GM23338 (cell line): ENCODE results near the gene LIPT1. TPM values are rescaled to one million over a fixed set of nuclear protein-coding genes. Genes with fewer than 3 reads are reported as not detected.

Experiments
- ATAC-seq: fragments of 200-7000 bp; cut with Tn5 transposase; 3 replicates; pipeline ENCODE4 v1.9.1; 2020
- DNase-seq: peaks from one replicate; pipeline ENCODE4 v3.0.0-alpha.2; 2015; ENCODE audit warnings: low spot score
- H2AFZ ChIP-seq: fragments of 200-600 bp; sonication (generic); 2 replicates; pipeline ENCODE4 v1.8.0; 2016; ENCODE audit warnings: antibody characterized with exemption, mild to moderate bottlenecking, moderate library complexity
- H3F3A ChIP-seq: fragments of 200-600 bp; sonication (generic); replicated peaks from 2 replicates; pipeline ENCODE4 v1.8.0; 2017; ENCODE audit warnings: antibody characterized with exemption, mixed run types, low read depth
- H3K27ac ChIP-seq: fragments of 200-600 bp; sonication (generic); 2 replicates; pipeline ENCODE4 v1.6.1; 2016; ENCODE audit warnings: low read depth
- H3K27me3 ChIP-seq: fragments of 200-600 bp; sonication (generic); 2 replicates; pipeline ENCODE4 v1.8.0; 2016; ENCODE audit warnings: mild to moderate bottlenecking, mixed run types, moderate library complexity; ENCODE audit not compliant: insufficient read depth
- H3K36me3 ChIP-seq: fragments of 200-600 bp; sonication (generic); 2 replicates; pipeline ENCODE4 v1.8.0; 2016; ENCODE audit warnings: mild to moderate bottlenecking; ENCODE audit not compliant: insufficient read depth
- H3K4me1 ChIP-seq: fragments of 200-600 bp; sonication (generic); 2 replicates; pipeline ENCODE4 v1.8.0; 2016; ENCODE audit warnings: mild to moderate bottlenecking, moderate library complexity; ENCODE audit not compliant: insufficient read depth
- H3K4me2 ChIP-seq: fragments of 200-600 bp; sonication (generic); 2 replicates; pipeline ENCODE4 v1.7.1; 2017; ENCODE audit warnings: mixed run types
- H3K4me3 ChIP-seq: fragments of 200-600 bp; sonication (generic); 2 replicates; pipeline ENCODE4 v1.6.1; 2016; ENCODE audit warnings: mixed run types
- H3K79me2 ChIP-seq: fragments of 200-600 bp; sonication (generic); replicated peaks from 2 replicates; pipeline ENCODE4 v1.8.0; 2017; ENCODE audit warnings: mild to moderate bottlenecking; ENCODE audit not compliant: insufficient read depth
- H3K9me2 ChIP-seq: fragments of 200-600 bp; sonication (generic); 2 replicates; pipeline ENCODE4 v1.8.0; 2017; ENCODE audit not compliant: insufficient read depth
- H4K20me1 ChIP-seq: fragments of 200-600 bp; sonication (generic); replicated peaks from 2 replicates; pipeline ENCODE4 v1.8.0; 2017; ENCODE audit warnings: mild to moderate bottlenecking; ENCODE audit not compliant: insufficient read depth
- H3K27ac Mint-ChIP-seq: 2 replicates; pipeline ENCODE4 v1.8.0; 2020; ENCODE audit warnings: inconsistent platforms, mild to moderate bottlenecking, moderate library complexity, mixed read lengths
- H3K27me3 Mint-ChIP-seq: 3 replicates; pipeline ENCODE4 v1.8.0; 2022; ENCODE audit warnings: low read depth, mild to moderate bottlenecking, moderate library complexity, mixed read lengths, inconsistent platforms; ENCODE audit not compliant: insufficient read depth, poor library complexity
- H3K36me3 Mint-ChIP-seq: 3 replicates; pipeline ENCODE4 v1.8.0; 2021; ENCODE audit warnings: low read depth, mild to moderate bottlenecking, inconsistent platforms, moderate library complexity, mixed read lengths
- H3K4me1 Mint-ChIP-seq: 3 replicates; pipeline ENCODE4 v1.8.0; 2020; ENCODE audit warnings: mild to moderate bottlenecking, inconsistent platforms, mixed read lengths
- H3K4me3 Mint-ChIP-seq: 3 replicates; pipeline ENCODE4 v1.8.0; 2021; ENCODE audit warnings: moderate library complexity, mild to moderate bottlenecking, inconsistent platforms, mixed read lengths
- H3K9me3 Mint-ChIP-seq: 3 replicates; pipeline ENCODE4 v1.8.0; 2020; ENCODE audit warnings: moderate library complexity, mild to moderate bottlenecking, inconsistent platforms, mixed read lengths
- CREB1 ChIP-seq: fragments of 250-450 bp; sonication (Bioruptor Pico); IDR thresholded peaks from 2 replicates; pipeline ENCODE4 v1.5.0; 2020; ENCODE audit warnings: low read depth, mild to moderate bottlenecking, moderate library complexity
- CTCF ChIP-seq, 2 experiments: fragments of 200-600 bp in 1 of 2; sonication (generic) in 1 of 2; conservative IDR thresholded peaks; 2 replicates each; pipeline versions ENCODE4 v1.5.1 to v1.6.1; 2016 to 2017; ENCODE audit warnings: antibody characterized with exemption in 2 of 2, low read depth in 2 of 2, mild to moderate bottlenecking in 2 of 2, moderate library complexity in 1 of 2
- ETS1 ChIP-seq: IDR thresholded peaks from 2 replicates; pipeline ENCODE4 v1.6.1; 2016; ENCODE audit warnings: antibody characterized with exemption
- EZH2 ChIP-seq: fragments of 200-600 bp; sonication (generic); IDR thresholded peaks from one replicate; pipeline ENCODE4 v1.8.0; 2017; ENCODE audit warnings: antibody characterized with exemption, mild to moderate bottlenecking, low read depth; ENCODE audit not compliant: unreplicated experiment
- JUNB ChIP-seq: IDR thresholded peaks from one replicate; pipeline ENCODE4 v1.6.1; 2016; ENCODE audit warnings: antibody characterized with exemption; ENCODE audit not compliant: unreplicated experiment
- NANOG ChIP-seq: IDR thresholded peaks from 2 replicates; pipeline ENCODE4 v1.6.1; 2016; ENCODE audit warnings: antibody characterized with exemption, borderline replicate concordance
- POLR2AphosphoS5 ChIP-seq: IDR thresholded peaks from 2 replicates; pipeline ENCODE4 v1.6.1; 2016; ENCODE audit warnings: antibody characterized with exemption, low read depth
- STAT1 ChIP-seq: IDR thresholded peaks from one replicate; pipeline ENCODE4 v1.6.1; 2016; ENCODE audit warnings: antibody characterized with exemption; ENCODE audit not compliant: unreplicated experiment
- ZNF114 ChIP-seq: fragments of 250-450 bp; sonication (Bioruptor Pico); IDR thresholded peaks from 2 replicates; pipeline ENCODE4 v1.5.0; 2020; ENCODE audit warnings: mild to moderate bottlenecking, moderate library complexity
- ZNF331 ChIP-seq: fragments of 250-450 bp; sonication (Bioruptor Pico); IDR thresholded peaks from 2 replicates; pipeline ENCODE4 v1.5.0; 2020; ENCODE audit warnings: low read depth, mild to moderate bottlenecking, moderate library complexity
- polyA plus RNA-seq: library from polyadenylated mRNA; unstranded; fragments of >200 nt; fragmentation: Nextera tagmentation; extraction: Ambion mirVana; gene quantifications from 2 replicates; pipeline ENCODE4 v1.2.1, GENCODE V29; 2016
- total RNA-seq: library from RNA; depleted of rRNA; stranded (reverse); fragments of >200 nt; shearing (Covaris generic); gene quantifications from 2 replicates; pipeline ENCODE4 v1.2.3, GENCODE V29; 2014
- TF ChIP-seq, protein P1 (sequence below): IDR thresholded peaks from one replicate; pipeline ENCODE4 v1.6.1; 2018; ENCODE audit warnings: antibody characterized with exemption; ENCODE audit not compliant: unreplicated experiment

LIPT1 gene
- total and polyA plus RNA-seq, 2 experiments from 2014 or later: 11.5 to 15.4 TPM

- no peak for TF ChIP-seq CTCF (conservative IDR thresholded peaks at IDR 0.05; ENCODE audit: low read depth in 2 of 2)
- TF ChIP-seq STAT1: no peak
- TF ChIP-seq ETS1: no peak
- TF ChIP-seq ZNF114: no peak
- no peak for TF ChIP-seq EZH2
These were observed 2.4 kb upstream of the LIPT1 start (continued) for GRCh38 chr2:99152199-99152895.

- peaks cover 4% of the 10 kb centered on the region; the same call in 1 of the 2 replicates for H3K36me3 ChIP-seq
- no peak overlapping the region for H3K27ac ChIP-seq
- H2AFZ ChIP-seq: peak overlapping the region; percentile 99
- no peaks in the 10 kb centered on the region for H3K27me3 ChIP-seq
- H3K79me2 ChIP-seq: peaks cover 16% of the 10 kb centered on the region
- H3F3A ChIP-seq: no peaks in the 10 kb centered on the region
- DNase-seq: peak; percentile 4
- peaks cover 4% of the 10 kb centered on the region; the same call in 1 of the 2 replicates for H4K20me1 ChIP-seq
- Mint-ChIP-seq H3K27ac (peak overlapping the region; percentile 95), H3K27me3 (peaks cover 4% of the 10 kb centered on the region), H3K9me3 (no peaks in the 10 kb centered on the region), H3K4me3 (peak overlapping the region; percentile 87), H3K4me1 (peaks cover 16% of the 10 kb centered on the region), H3K36me3 (peaks cover 13% of the 10 kb centered on the region)
- H3K4me3 ChIP-seq: peak overlapping the region; percentile 92
- no peak for ATAC-seq
- H3K4me2 ChIP-seq: peak overlapping the region; percentile 97
- no peaks in the 10 kb centered on the region for H3K9me2 ChIP-seq
- peaks cover 14% of the 10 kb centered on the region for H3K4me1 ChIP-seq
- no peak for TF ChIP-seq CREB1 (CRISPR knock-in tag)
- TF ChIP-seq EZH2: no peak
- TF ChIP-seq JUNB: no peak
- TF ChIP-seq STAT1: no peak
- TF ChIP-seq ZNF331 (CRISPR knock-in tag): no peak
- TF ChIP-seq NANOG: no peak
- TF ChIP-seq POLR2AphosphoS5: no peak
- TF ChIP-seq, protein P1, sequence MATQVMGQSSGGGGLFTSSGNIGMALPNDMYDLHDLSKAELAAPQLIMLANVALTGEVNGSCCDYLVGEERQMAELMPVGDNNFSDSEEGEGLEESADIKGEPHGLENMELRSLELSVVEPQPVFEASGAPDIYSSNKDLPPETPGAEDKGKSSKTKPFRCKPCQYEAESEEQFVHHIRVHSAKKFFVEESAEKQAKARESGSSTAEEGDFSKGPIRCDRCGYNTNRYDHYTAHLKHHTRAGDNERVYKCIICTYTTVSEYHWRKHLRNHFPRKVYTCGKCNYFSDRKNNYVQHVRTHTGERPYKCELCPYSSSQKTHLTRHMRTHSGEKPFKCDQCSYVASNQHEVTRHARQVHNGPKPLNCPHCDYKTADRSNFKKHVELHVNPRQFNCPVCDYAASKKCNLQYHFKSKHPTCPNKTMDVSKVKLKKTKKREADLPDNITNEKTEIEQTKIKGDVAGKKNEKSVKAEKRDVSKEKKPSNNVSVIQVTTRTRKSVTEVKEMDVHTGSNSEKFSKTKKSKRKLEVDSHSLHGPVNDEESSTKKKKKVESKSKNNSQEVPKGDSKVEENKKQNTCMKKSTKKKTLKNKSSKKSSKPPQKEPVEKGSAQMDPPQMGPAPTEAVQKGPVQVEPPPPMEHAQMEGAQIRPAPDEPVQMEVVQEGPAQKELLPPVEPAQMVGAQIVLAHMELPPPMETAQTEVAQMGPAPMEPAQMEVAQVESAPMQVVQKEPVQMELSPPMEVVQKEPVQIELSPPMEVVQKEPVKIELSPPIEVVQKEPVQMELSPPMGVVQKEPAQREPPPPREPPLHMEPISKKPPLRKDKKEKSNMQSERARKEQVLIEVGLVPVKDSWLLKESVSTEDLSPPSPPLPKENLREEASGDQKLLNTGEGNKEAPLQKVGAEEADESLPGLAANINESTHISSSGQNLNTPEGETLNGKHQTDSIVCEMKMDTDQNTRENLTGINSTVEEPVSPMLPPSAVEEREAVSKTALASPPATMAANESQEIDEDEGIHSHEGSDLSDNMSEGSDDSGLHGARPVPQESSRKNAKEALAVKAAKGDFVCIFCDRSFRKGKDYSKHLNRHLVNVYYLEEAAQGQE: no peak
- no peak for TF ChIP-seq CTCF (conservative IDR thresholded peaks at IDR 0.05; ENCODE audit: low read depth in 2 of 2)
These were observed 704 bp upstream of the LIPT1 start for GRCh38 chr2:99153921-99154604.
